GM19238 (cell line): ENCODE results near the gene GNMT.

Experiments
- DNase-seq: peaks from one replicate; pipeline ENCODE4 v3.0.0; 2011; ENCODE audit warnings: low spot score; ENCODE audit not compliant: insufficient read length

The GNMT gene

GRCh38 chr6:43013097-43013842, 52.7 kb downstream of the GNMT start:
- no peak for DNase-seq
